HepG2 (cell line): ENCODE measurements around the gene NOXO1. TPM values are rescaled to one million over a fixed set of nuclear protein-coding genes. Genes with fewer than 3 reads are reported as not detected.

ENCODE experiments used
- CBX5 ChIP-seq: sonication (generic); formaldehyde crosslinking; IDR thresholded peaks from 2 replicates; pipeline ENCODE4 v1.4.0; 2020; ENCODE audit warnings: missing genetic modification reagents, borderline replicate concordance
- HMG20A ChIP-seq: IDR thresholded peaks from 2 replicates; pipeline ENCODE4 v1.6.1; 2016; ENCODE audit warnings: borderline replicate concordance
- HMGXB4 ChIP-seq, 2 experiments: sonication (generic) in 1 of 2; formaldehyde crosslinking in 1 of 2; IDR thresholded peaks; 2 replicates each; pipeline versions ENCODE4 v1.4.0 to v1.6.1; 2018 to 2020; ENCODE audit warnings: missing genetic modification reagents in 2 of 2, borderline replicate concordance in 1 of 2, low read depth in 1 of 2, mild to moderate bottlenecking in 1 of 2, missing biosample characterization in 1 of 2
- KLF15 ChIP-seq: sonication (generic); formaldehyde crosslinking; IDR thresholded peaks from 2 replicates; pipeline ENCODE4 v1.8.1; 2023; ENCODE audit warnings: borderline replicate concordance, mild to moderate bottlenecking, inconsistent platforms, missing genetic modification reagents, mixed read lengths
- MYNN ChIP-seq: sonication (generic); formaldehyde crosslinking; IDR thresholded peaks from 2 replicates; pipeline ENCODE4 v1.4.0; 2020; ENCODE audit warnings: mild to moderate bottlenecking, low read depth, missing genetic modification reagents
- NFE2L2 ChIP-seq: fragments of 150-350 bp; IDR thresholded peaks from 2 replicates; pipeline ENCODE4 v1.6.1; 2014; ENCODE audit warnings: low read length
- NPAS2 ChIP-seq: sonication (generic); formaldehyde crosslinking; IDR thresholded peaks from 2 replicates; pipeline ENCODE4 v1.8.0; 2022; ENCODE audit warnings: mild to moderate bottlenecking, missing genetic modification reagents, borderline replicate concordance
- POGZ ChIP-seq: sonication (generic); formaldehyde crosslinking; IDR thresholded peaks from 2 replicates; pipeline ENCODE4 v1.4.0; 2020; ENCODE audit warnings: mild to moderate bottlenecking, missing genetic modification reagents
- SP1 ChIP-seq, 2 experiments: fragments of 450-650 bp in 1 of 2; sonication (generic) in 1 of 2; formaldehyde crosslinking in 1 of 2; IDR thresholded peaks; 2 replicates each; pipeline versions ENCODE4 v1.4.0 to v1.6.1; 2016 to 2020; ENCODE audit warnings: missing genetic modification reagents in 1 of 2
- TAF15 ChIP-seq: fragments of 200-400 bp; formaldehyde crosslinking; IDR thresholded peaks from one replicate; pipeline ENCODE4 v1.6.1; 2018; ENCODE audit warnings: mild to moderate bottlenecking, low read depth, low read length; ENCODE audit not compliant: poor library complexity, severe bottlenecking
- TBP ChIP-seq: sonication (generic); formaldehyde crosslinking; IDR thresholded peaks from 2 replicates; pipeline ENCODE4 v1.5.0; 2020; ENCODE audit warnings: missing genetic modification reagents
- TEAD3 ChIP-seq: optimal IDR thresholded peaks from 2 replicates; pipeline ENCODE3; 2016; ENCODE audit warnings: borderline replicate concordance
- TRIM24 ChIP-seq: sonication (generic); formaldehyde crosslinking; IDR thresholded peaks from 2 replicates; pipeline ENCODE4 v1.8.0; 2022; ENCODE audit warnings: mild to moderate bottlenecking, missing genetic modification reagents
- ZFP82 ChIP-seq: sonication (generic); formaldehyde crosslinking; IDR thresholded peaks from 2 replicates; pipeline ENCODE4 v1.5.1; 2020; ENCODE audit warnings: mild to moderate bottlenecking, missing genetic modification reagents, borderline replicate concordance
- ZNF224 ChIP-seq: sonication (generic); formaldehyde crosslinking; IDR thresholded peaks from 2 replicates; pipeline ENCODE4 v1.5.0; 2020; ENCODE audit warnings: mild to moderate bottlenecking, missing genetic modification reagents
- ZNF253 ChIP-seq: sonication (generic); formaldehyde crosslinking; IDR thresholded peaks from 2 replicates; pipeline ENCODE4 v1.8.0; 2022; ENCODE audit warnings: mild to moderate bottlenecking, missing genetic modification reagents, borderline replicate concordance
- ZNF292 ChIP-seq: sonication (generic); formaldehyde crosslinking; IDR thresholded peaks from 2 replicates; pipeline ENCODE4 v1.8.1; 2022; ENCODE audit warnings: mild to moderate bottlenecking, low read depth, missing genetic modification reagents, borderline replicate concordance
- ZNF772 ChIP-seq: sonication (generic); formaldehyde crosslinking; IDR thresholded peaks from 2 replicates; pipeline ENCODE4 v1.5.0; 2020; ENCODE audit warnings: mild to moderate bottlenecking, missing genetic modification reagents
- ZNF775 ChIP-seq: sonication (generic); formaldehyde crosslinking; IDR thresholded peaks from 2 replicates; pipeline ENCODE4 v1.4.0; 2020; ENCODE audit warnings: missing genetic modification reagents, mild to moderate bottlenecking, moderate library complexity, borderline replicate concordance
- ZNF776 ChIP-seq: sonication (generic); formaldehyde crosslinking; IDR thresholded peaks from 2 replicates; pipeline ENCODE4 v1.4.0; 2020; ENCODE audit warnings: mild to moderate bottlenecking, missing genetic modification reagents
- polyA plus RNA-seq, 8 experiments: library from polyadenylated mRNA; depleted of rRNA in 3 of 8; stranded (reverse) in 7 of 8; unstranded in 1 of 8; fragments of >200 nt; fragmentation: Illumina TruSeq in 4 of 8; extraction: Trizol in 4 of 8; gene quantifications; 2 replicates each; pipeline versions ENCODE4 v1.2.1 to v1.2.3, GENCODE V29; 2011 to 2016; ENCODE audit warnings: low read depth in 4 of 8, missing spikeins in 1 of 8, mixed read lengths in 1 of 8; ENCODE audit not compliant: insufficient read depth in 1 of 8
- total RNA-seq, 5 experiments: library from RNA; depleted of rRNA; stranded (reverse); fragments of >200 nt; fragmentation: Illumina TruSeq; extraction: Trizol; gene quantifications; 2 replicates each; pipeline ENCODE4 v1.2.3, GENCODE V29; 2016; ENCODE audit warnings: low read depth in 1 of 5
- TF ChIP-seq, protein P1 (sequence below): sonication (generic); formaldehyde crosslinking; IDR thresholded peaks from 2 replicates; pipeline ENCODE4 v1.4.0; 2020; ENCODE audit warnings: missing genetic modification reagents
- TF ChIP-seq, protein P2 (sequence below): sonication (generic); formaldehyde crosslinking; IDR thresholded peaks from 2 replicates; pipeline ENCODE4 v1.5.0; 2020; ENCODE audit warnings: missing genetic modification reagents

Gene NOXO1
- total and polyA plus RNA-seq, 2 of the 13 experiments (the other 11 are each of a cell fraction or from before 2014, with no cell fraction given) = 0.69 to 1.4 TPM

DNA sequence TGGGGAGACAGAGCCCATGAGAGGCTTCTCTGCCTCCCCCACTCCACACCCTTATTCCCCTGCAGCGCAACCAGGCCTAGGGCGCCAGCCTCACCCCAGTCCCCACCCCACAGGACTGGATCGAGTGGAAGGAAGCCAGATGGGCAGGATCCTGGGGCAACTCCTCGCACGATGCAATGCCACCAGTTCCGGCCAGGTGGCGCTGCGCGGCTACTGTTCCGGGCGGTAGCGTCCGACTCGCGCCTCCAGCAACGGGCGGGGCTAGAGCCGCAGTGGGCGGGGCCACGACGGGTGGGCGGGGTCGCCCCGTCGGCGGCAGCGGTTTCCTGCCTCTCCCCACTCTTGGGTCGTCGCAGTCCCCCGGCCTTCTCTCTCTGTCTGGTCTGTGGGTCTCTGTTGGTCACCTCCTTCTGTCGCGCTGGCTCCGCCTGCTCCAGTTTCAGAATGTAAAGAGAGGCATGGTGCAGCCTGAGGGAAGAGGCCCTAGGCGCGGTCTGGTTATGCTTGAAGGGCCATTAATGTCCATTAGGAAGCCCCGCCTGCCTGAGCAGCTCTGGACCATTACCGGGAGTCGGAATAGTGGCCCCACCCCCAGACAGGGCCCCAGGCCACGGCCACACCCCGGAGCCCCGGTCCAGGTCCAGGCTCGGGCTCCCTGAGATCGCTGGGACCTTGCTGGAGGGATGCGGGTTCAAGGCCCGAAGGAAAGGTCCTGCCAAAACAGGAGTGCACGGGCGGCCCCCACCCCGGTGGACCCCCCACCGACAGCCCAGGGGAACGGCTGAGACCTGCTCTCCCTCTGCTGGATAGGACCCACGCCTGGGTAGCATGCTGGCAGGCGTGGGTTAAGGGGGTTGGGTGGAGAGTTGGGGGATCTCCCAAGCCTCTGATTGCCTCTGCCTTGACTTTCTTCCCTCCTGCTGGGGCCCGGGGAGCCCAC, 42.1 kb upstream of the NOXO1 start (continued):
- TF ChIP-seq, protein P1, sequence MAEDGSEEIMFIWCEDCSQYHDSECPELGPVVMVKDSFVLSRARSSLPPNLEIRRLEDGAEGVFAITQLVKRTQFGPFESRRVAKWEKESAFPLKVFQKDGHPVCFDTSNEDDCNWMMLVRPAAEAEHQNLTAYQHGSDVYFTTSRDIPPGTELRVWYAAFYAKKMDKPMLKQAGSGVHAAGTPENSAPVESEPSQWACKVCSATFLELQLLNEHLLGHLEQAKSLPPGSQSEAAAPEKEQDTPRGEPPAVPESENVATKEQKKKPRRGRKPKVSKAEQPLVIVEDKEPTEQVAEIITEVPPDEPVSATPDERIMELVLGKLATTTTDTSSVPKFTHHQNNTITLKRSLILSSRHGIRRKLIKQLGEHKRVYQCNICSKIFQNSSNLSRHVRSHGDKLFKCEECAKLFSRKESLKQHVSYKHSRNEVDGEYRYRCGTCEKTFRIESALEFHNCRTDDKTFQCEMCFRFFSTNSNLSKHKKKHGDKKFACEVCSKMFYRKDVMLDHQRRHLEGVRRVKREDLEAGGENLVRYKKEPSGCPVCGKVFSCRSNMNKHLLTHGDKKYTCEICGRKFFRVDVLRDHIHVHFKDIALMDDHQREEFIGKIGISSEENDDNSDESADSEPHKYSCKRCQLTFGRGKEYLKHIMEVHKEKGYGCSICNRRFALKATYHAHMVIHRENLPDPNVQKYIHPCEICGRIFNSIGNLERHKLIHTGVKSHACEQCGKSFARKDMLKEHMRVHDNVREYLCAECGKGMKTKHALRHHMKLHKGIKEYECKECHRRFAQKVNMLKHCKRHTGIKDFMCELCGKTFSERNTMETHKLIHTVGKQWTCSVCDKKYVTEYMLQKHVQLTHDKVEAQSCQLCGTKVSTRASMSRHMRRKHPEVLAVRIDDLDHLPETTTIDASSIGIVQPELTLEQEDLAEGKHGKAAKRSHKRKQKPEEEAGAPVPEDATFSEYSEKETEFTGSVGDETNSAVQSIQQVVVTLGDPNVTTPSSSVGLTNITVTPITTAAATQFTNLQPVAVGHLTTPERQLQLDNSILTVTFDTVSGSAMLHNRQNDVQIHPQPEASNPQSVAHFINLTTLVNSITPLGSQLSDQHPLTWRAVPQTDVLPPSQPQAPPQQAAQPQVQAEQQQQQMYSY (CRISPR knock-in tag) = peak; percentile 62
- TF ChIP-seq, protein P2, sequence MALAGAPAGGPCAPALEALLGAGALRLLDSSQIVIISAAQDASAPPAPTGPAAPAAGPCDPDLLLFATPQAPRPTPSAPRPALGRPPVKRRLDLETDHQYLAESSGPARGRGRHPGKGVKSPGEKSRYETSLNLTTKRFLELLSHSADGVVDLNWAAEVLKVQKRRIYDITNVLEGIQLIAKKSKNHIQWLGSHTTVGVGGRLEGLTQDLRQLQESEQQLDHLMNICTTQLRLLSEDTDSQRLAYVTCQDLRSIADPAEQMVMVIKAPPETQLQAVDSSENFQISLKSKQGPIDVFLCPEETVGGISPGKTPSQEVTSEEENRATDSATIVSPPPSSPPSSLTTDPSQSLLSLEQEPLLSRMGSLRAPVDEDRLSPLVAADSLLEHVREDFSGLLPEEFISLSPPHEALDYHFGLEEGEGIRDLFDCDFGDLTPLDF (CRISPR knock-in tag) = 0 out of 2 replicates have a peak, but pooled peaks have one; percentile 40
- TF ChIP-seq NFE2L2 (no peak), ZNF253 (no peak), ZFP82 (CRISPR knock-in tag) (no peak), TAF15 (no peak), TRIM24 (CRISPR knock-in tag) (no peak), NPAS2 (CRISPR knock-in tag) (no peak), ZNF292 (CRISPR knock-in tag) (no peak), MYNN (no peak), TBP (CRISPR knock-in tag) (no peak), TEAD3 (CRISPR knock-in tag) (peak; percentile 68), HMG20A (no peak), ZNF772 (CRISPR knock-in tag) (peak; percentile 66; the same call in 1 of the 2 replicates), KLF15 (CRISPR knock-in tag) (no peak), ZNF775 (CRISPR knock-in tag) (no peak), ZNF776 (CRISPR knock-in tag) (0 out of 2 replicates have a peak, but pooled peaks have one; percentile 62), POGZ (CRISPR knock-in tag) (no peak; the same call in 1 of the 2 replicates), HMGXB4 (CRISPR knock-in tag; IDR thresholded peaks at IDR 0.05; ENCODE audit: borderline replicate concordance in 1 of 2, low read depth in 1 of 2) (peak; percentile 86 to 87), SP1 (IDR thresholded peaks at IDR 0.05) (no peak), SP1 (CRISPR knock-in tag; IDR thresholded peaks at IDR 0.05) (peak; percentile 92), ZNF224 (CRISPR knock-in tag) (peak; percentile 70; the same call in 1 of the 2 replicates), CBX5 (CRISPR knock-in tag) (no peak; the same call in 1 of the 2 replicates)
